Measurements from ENCODE around the gene FOS. TPM values are rescaled to one million over a fixed set of nuclear protein-coding genes. Genes with fewer than 3 reads are reported as not detected.

The FOS gene
- total and polyA plus RNA-seq, 2 of the 4 experiments (the other 2 are of a cell fraction): 53.6 to 171 TPM

DNA sequence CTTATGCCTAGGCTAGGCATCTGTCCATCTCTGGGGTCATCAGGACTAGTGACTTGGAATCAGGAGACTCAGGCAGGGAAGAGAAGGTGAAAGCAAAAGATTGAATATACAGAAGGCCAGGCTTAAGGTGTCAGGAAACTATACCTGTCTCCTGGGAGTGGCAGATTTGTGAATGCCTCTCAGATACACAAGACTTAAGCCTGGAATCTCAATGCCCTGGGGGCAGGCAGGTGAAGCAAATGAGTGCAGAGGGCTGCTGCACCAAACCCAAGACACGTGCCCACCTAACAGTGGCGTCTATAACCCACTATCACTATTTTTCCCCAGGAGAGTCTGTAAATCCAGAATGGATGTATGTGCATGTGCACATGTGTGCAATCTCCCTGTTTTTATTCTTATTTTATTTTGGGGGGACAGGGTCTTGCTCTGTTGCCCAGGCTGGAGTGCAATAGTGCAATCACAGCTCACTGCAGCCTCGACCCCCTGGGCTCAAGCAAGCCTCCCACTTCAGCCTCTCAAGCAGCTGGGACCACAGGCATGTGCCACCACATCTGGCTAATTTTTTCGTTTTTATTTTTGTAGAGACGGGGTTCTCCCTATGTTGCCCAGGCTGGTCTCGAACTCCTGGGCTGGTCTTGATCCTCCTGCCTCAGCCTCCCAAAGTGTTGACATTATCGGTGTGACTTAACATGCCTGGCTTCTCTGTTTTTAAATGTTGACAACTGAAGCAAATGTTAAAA is 31.9 kb upstream of the FOS start:
- no peak overlapping the region for H2AK9ac ChIP-seq (replicated peaks; ENCODE audit: low read depth, low read length, poor library complexity)
- no peak overlapping the region for H4K91ac ChIP-seq (ENCODE audit: insufficient read depth, low read depth, low read length)
- no peak overlapping the region for H3K23ac ChIP-seq (ENCODE audit: low read depth, low read length)
- DNase-seq: no peak
- H3K27ac ChIP-seq (ENCODE audit: insufficient read depth, low read length): no peak overlapping the region
- 90% methylated on average over 3 of the region's 7 CpGs; no CpG with 5 or more reads in 1 of the 2 experiments for WGBS, 2 experiments (ENCODE audit: extremely low coverage in 2 of 2, insufficient read length in 1 of 2)
- H2AFZ ChIP-seq (replicated peaks; ENCODE audit: low read length, poor library complexity): no peak overlapping the region
- H3K79me1 ChIP-seq (ENCODE audit: low read depth in 1 of 2, low read length in 2 of 2): no peaks in the 10 kb centered on the region
- peaks cover 10% of the 10 kb centered on the region; the same call in 1 of the 2 replicates for H3K27me3 ChIP-seq (ENCODE audit: control insufficient read depth, insufficient read depth, low read length)
- no TSS peak for BruUV-seq (replicated peaks)
- ChIA-PET POLR2A (ENCODE audit: unreplicated experiment) (no interaction called here), CTCF (no interaction called here)
- ATAC-seq (ENCODE audit: low read depth): no peak
- in situ Hi-C loops (cut with MboI; ENCODE audit: low sequenced_read_pairs) (no loop called here), dilution Hi-C loops (cut with HindIII; ENCODE audit: low sequenced_read_pairs, unreplicated experiment) (no loop called here), intact Hi-C loops (cut with micrococcal nuclease) (no loop called here)
- H3K36me3 ChIP-seq (ENCODE audit: control insufficient read depth, insufficient read depth, low read length): no peaks in the 10 kb centered on the region
- no peak overlapping the region for H3K4me2 ChIP-seq (ENCODE audit: low read depth, low read length)
- H2BK5ac ChIP-seq (ENCODE audit: low read depth, low read length, poor library complexity, severe bottlenecking): no peak overlapping the region
- no peak overlapping the region for H3K14ac ChIP-seq (replicated peaks; ENCODE audit: low read depth, low read length)
- H2BK15ac ChIP-seq (ENCODE audit: low read depth, low read length): no peak overlapping the region
- H3K9me1 ChIP-seq (ENCODE audit: insufficient read depth, low read length): no peaks in the 10 kb centered on the region
- no peak overlapping the region for H2AK5ac ChIP-seq (ENCODE audit: low read depth, low read length)
- no peak overlapping the region for H3K18ac ChIP-seq (ENCODE audit: low read depth, low read length)
- no peak overlapping the region for H3K4ac ChIP-seq (ENCODE audit: low read depth, low read length)
- no peak overlapping the region for H3K9ac ChIP-seq (ENCODE audit: low read depth, low read length)
- H3K56ac ChIP-seq (ENCODE audit: extremely low read depth, insufficient read depth, low read length): no peak overlapping the region
- H4K8ac ChIP-seq (ENCODE audit: low read depth in 2 of 2, low read length in 2 of 2): no peak overlapping the region
- TF ChIP-seq CEBPB (IDR thresholded peaks at IDR 0.05; ENCODE audit: low read depth, low read length): no peak
- no peak for TF ChIP-seq RCOR1 (IDR thresholded peaks at IDR 0.05; ENCODE audit: insufficient replicate concordance, low read length)
- TF ChIP-seq MAFK (IDR thresholded peaks at IDR 0.05; ENCODE audit: low read depth, low read length): no peak
- TF ChIP-seq, protein P1, sequence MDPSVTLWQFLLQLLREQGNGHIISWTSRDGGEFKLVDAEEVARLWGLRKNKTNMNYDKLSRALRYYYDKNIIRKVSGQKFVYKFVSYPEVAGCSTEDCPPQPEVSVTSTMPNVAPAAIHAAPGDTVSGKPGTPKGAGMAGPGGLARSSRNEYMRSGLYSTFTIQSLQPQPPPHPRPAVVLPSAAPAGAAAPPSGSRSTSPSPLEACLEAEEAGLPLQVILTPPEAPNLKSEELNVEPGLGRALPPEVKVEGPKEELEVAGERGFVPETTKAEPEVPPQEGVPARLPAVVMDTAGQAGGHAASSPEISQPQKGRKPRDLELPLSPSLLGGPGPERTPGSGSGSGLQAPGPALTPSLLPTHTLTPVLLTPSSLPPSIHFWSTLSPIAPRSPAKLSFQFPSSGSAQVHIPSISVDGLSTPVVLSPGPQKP (IDR thresholded peaks at IDR 0.05; ENCODE audit: borderline replicate concordance, low read depth, low read length): no peak
- no peak for TF ChIP-seq NFE2L2 (IDR thresholded peaks at IDR 0.05; ENCODE audit: low read depth, low read length)
- TF ChIP-seq SMC3 (IDR thresholded peaks at IDR 0.05; ENCODE audit: low read depth, low read length): no peak
- no peak for TF ChIP-seq CHD1 (IDR thresholded peaks at IDR 0.05; ENCODE audit: low read depth, low read length)
- TF ChIP-seq, protein P2, sequence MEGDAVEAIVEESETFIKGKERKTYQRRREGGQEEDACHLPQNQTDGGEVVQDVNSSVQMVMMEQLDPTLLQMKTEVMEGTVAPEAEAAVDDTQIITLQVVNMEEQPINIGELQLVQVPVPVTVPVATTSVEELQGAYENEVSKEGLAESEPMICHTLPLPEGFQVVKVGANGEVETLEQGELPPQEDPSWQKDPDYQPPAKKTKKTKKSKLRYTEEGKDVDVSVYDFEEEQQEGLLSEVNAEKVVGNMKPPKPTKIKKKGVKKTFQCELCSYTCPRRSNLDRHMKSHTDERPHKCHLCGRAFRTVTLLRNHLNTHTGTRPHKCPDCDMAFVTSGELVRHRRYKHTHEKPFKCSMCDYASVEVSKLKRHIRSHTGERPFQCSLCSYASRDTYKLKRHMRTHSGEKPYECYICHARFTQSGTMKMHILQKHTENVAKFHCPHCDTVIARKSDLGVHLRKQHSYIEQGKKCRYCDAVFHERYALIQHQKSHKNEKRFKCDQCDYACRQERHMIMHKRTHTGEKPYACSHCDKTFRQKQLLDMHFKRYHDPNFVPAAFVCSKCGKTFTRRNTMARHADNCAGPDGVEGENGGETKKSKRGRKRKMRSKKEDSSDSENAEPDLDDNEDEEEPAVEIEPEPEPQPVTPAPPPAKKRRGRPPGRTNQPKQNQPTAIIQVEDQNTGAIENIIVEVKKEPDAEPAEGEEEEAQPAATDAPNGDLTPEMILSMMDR (conservative IDR thresholded peaks at IDR 0.05; ENCODE audit: low read depth, low read length): no peak
- TF ChIP-seq FOS (IDR thresholded peaks at IDR 0.05; ENCODE audit: low read depth, low read length): no peak
- TF ChIP-seq, protein P3, sequence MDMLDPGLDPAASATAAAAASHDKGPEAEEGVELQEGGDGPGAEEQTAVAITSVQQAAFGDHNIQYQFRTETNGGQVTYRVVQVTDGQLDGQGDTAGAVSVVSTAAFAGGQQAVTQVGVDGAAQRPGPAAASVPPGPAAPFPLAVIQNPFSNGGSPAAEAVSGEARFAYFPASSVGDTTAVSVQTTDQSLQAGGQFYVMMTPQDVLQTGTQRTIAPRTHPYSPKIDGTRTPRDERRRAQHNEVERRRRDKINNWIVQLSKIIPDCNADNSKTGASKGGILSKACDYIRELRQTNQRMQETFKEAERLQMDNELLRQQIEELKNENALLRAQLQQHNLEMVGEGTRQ (IDR thresholded peaks at IDR 0.05; ENCODE audit: low read depth, low read length): no peak
- TF ChIP-seq BHLHE40 (IDR thresholded peaks at IDR 0.05; ENCODE audit: low read depth, low read length): no peak
- TF ChIP-seq MXI1 (IDR thresholded peaks at IDR 0.05; ENCODE audit: borderline replicate concordance, low read depth, low read length): no peak
- no peak for TF ChIP-seq MAZ (IDR thresholded peaks at IDR 0.05; ENCODE audit: borderline replicate concordance, low read depth, low read length)
- no peak for TF ChIP-seq RFX5 (IDR thresholded peaks at IDR 0.05; ENCODE audit: low read depth, low read length)
- TF ChIP-seq RAD21 (IDR thresholded peaks at IDR 0.05; ENCODE audit: low read length): no peak
- H3K4me1 ChIP-seq (ENCODE audit: control insufficient read depth, insufficient read depth, low read length): no peaks in the 10 kb centered on the region
- no peaks in the 10 kb centered on the region for H4K20me1 ChIP-seq (ENCODE audit: insufficient read depth, low read length)
- no peak overlapping the region for H4K5ac ChIP-seq (ENCODE audit: low read depth, low read length)
- no peak overlapping the region for H2BK120ac ChIP-seq (ENCODE audit: low read depth, low read length)
- H3K4me3 ChIP-seq (ENCODE audit: insufficient read depth, low read depth, low read length): no peak overlapping the region
- H2BK20ac ChIP-seq (ENCODE audit: low read depth, low read length): no peak overlapping the region
- no peaks in the 10 kb centered on the region for H3K9me3 ChIP-seq (ENCODE audit: control insufficient read depth, insufficient read depth, low read length)

All from IMR-90 (cell line).